GM21515 (cell line): ENCODE measurements around the gene SPINT1.

ENCODE experiments used
- ATAC-seq: cut with Tn5 transposase; IDR thresholded peaks from one replicate; pipeline ENCODE4 v1.9.1; 2021; ENCODE audit not compliant: unreplicated experiment

The SPINT1 gene

GRCh38 chr15:40891810-40892446, 48.1 kb downstream of the SPINT1 start:
- ATAC-seq = no peak

GRCh38 chr15:40892447-40893012, 48.7 kb downstream of the SPINT1 start:
- no peak for ATAC-seq

GRCh38 chr15:40893019-40893670, 49.3 kb downstream of the SPINT1 start:
- ATAC-seq = no peak

- ATAC-seq = peak; percentile 81
Measured at GRCh38 chr15:40893733-40894680, 50.2 kb downstream of the SPINT1 start, which contains the start of gene VPS18. VPS18 (plus strand) TSS chr15:40894450; CDS start chr15:40894769, 319 bp downstream.

- ATAC-seq = peak; percentile 41
Measured at GRCh38 chr15:40894681-40895448, 51.0 kb downstream of the SPINT1 start.

GRCh38 chr15:40899536-40900207, 55.8 kb downstream of the SPINT1 start:
- no peak for ATAC-seq

- no peak for ATAC-seq
Measured at GRCh38 chr15:40900256-40901052, 56.6 kb downstream of the SPINT1 start.

GRCh38 chr15:40901053-40901443, 57.2 kb downstream of the SPINT1 start:
- no peak for ATAC-seq

GRCh38 chr15:40902605-40903561, 59.0 kb downstream of the SPINT1 start:
- no peak for ATAC-seq

GRCh38 chr15:40904552-40905201, 60.8 kb downstream of the SPINT1 start:
- ATAC-seq = no peak

- no peak for ATAC-seq
Measured at GRCh38 chr15:40906091-40906990, 62.5 kb downstream of the SPINT1 start.

- no peak for ATAC-seq
Measured at GRCh38 chr15:40906991-40907802, 63.3 kb downstream of the SPINT1 start.
